Measurements from ENCODE around the gene TOMM22.

The TOMM22 gene

GRCh38 chr22:38715852-38716251, 34.1 kb downstream of the TOMM22 start:
- no peak for DNase-seq

- DNase-seq: no peak
Measured at GRCh38 chr22:38716271-38716670, 34.5 kb downstream of the TOMM22 start.

DNA sequence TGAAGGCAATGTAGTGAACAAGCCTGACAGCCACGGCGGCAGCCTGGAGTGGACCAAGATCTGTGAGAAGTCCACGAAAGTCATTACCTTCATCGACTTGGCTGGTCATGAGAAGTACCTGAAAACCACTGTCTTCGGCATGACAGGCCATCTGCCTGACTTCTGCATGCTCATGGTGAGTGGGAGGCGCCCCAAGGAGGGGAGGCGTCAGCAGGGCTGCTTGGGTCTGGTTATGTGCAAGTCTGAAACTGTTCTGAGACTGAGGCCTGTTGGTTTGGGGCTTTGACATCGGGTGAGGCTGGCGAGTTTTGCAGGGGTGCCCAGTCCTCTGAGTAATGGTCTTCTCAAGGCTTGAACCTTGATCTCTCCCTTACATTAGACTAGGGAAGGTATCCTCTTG, 35.1 kb downstream of the TOMM22 start:
- no peak for DNase-seq

GRCh38 chr22:38717244-38717643, 35.5 kb downstream of the TOMM22 start:
- no peak for DNase-seq

- no peak for DNase-seq
Measured at GRCh38 chr22:38718414-38718813, 36.7 kb downstream of the TOMM22 start.

DNA sequence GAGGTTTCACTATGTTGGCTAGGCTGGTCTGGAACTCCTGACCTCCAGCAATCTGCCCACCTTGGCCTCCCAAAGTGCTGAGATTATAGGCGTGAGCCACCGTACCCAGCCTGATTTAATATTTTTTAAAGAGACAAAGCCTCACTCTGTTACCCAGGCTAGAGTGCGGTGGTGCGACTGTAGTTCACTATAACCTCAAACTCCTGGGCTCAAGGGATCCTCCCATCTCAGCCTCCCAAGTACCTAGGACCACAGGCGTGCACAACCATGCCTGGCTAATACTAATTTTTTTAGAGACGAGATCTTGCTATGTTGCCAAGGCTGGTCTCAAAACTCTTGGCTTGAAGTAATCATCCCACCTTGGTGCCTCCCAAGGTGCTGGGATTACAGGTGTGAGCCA, 37.4 kb downstream of the TOMM22 start:
- DNase-seq: no peak

DNA sequence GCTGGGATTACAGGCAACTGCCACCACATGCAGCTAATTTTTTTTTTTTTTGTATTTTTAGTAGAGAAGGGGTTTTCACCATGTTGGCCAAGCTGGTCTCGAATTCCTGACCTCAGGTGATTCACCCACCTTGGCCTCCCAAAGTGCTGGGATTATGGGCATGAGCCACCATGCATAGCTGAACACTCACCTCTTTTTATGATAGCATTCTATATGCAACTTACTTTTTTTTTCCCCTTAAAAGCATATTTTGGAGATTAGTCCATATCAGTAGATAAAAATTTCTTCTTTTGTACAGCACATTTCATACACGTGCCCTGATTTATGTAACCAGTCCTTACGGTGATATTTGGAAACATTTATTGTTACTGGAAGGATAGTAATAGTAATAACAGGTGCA, 38.6 kb downstream of the TOMM22 start:
- no peak for DNase-seq

- no peak for DNase-seq
Measured at GRCh38 chr22:38721551-38721950, 39.8 kb downstream of the TOMM22 start.

- no peak for DNase-seq
Measured at GRCh38 chr22:38724176-38724575, 42.4 kb downstream of the TOMM22 start.

DNA sequence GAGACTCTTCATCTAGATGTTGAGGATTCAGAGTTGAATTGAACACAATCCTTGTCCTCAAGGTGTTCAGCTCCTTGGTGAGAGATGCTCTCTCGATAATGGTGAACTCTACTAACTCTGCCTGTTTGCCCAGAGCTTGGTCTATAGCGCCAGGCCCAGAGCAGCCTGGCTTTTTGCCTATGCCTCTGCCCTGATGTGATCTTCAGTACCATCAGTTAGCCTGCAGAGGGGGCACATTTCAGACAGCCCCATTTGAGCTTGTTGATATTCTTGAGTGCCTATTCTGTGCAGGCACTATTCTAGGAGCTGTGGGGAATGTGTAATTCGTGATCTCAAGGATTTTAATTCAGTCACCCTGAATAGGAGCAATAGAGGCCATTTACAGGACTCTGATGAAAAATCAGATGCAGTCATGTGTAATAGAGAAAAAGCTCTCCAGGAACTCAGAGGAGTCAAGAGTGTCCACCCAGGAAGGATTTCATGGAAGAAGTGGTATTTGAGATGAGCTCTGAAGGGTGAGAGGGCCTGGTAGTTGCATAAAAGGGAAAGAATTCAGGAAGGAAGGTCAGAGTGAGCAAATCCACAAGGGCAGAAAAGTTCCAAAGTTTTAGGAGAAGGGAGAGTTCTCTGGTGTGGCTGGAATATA, 43.3 kb downstream of the TOMM22 start:
- peak; percentile 38 for DNase-seq

GRCh38 chr22:38725900-38726655, 44.3 kb downstream of the TOMM22 start:
- no peak for DNase-seq

DNA sequence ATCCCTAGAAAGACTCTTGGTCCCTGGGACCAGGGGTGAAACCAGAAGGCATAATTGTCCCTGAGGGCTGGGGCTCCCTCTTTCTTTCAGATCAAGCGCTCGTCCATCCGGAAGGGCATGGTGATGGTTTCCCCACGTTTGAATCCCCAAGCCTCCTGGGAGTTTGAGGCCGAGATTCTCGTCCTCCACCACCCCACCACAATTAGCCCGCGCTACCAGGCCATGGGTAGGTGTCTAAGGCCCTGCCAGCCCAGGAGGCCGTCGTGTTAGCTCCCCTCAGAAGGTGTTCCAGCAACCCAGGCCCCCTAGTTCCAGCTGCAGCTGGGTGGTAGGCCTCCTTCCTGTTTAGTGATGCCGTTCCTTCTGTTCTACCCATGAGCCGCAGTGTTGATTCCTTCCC, 45.4 kb downstream of the TOMM22 start:
- no peak for DNase-seq

GRCh38 chr22:38727530-38728451, 46.0 kb downstream of the TOMM22 start:
- DNase-seq: no peak

- no peak for DNase-seq
Measured at GRCh38 chr22:38728871-38729796, 47.4 kb downstream of the TOMM22 start.

DNA sequence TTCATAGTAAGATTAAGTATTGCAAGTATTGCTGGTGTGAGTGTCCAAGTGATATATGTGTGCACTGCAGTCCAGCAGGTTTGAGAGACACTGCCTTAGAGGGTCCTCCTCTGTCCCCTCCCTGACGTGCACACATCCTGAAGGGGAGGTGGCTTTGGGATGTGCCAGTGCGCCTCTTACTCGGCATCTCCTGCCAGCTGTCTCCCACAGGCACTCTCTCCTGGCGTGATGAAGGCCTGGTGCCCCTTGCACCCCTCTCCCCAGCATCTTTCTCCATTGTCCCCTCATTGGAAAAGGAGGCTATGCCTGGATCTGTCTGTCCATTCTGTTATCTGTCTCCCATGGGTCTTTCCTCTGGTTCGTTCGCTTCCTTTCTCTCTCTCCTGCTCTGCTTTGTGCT, 48.2 kb downstream of the TOMM22 start:
- DNase-seq: no peak

GRCh38 chr22:38730411-38730871, 48.7 kb downstream of the TOMM22 start:
- DNase-seq: no peak

- DNase-seq: no peak
Measured at GRCh38 chr22:38731703-38732161, 50.0 kb downstream of the TOMM22 start.

DNA sequence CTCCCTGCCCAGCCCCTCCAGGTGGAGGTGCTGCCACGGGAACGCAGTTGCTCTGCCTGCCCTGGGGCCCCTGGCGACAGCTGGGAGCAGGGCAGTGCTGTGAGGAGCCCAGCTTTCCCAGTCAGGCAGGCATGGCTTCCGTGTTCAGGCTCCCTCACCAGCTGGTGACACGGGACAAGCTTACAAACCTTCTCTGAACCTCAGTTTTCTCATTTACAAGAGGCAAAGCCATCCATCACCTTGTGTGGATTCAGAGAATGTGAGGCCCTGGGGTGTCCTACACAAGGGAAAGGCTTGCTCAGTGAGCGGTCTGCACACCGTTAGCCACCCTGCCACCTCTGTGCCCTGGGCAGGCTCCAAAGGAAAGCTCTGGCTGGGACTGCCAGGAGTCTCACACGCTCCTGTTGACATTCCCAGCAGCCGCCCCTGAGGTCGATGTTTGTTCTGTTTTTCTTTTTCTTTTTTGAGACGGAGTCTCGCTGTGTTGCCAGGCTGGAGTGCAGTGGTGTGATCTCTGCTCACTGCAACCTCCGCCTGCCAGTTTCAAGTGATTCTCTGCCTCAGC, 50.6 kb downstream of the TOMM22 start:
- no peak for DNase-seq

GRCh38 chr22:38733329-38733723, 51.6 kb downstream of the TOMM22 start:
- peak; percentile 64 for DNase-seq

DNA sequence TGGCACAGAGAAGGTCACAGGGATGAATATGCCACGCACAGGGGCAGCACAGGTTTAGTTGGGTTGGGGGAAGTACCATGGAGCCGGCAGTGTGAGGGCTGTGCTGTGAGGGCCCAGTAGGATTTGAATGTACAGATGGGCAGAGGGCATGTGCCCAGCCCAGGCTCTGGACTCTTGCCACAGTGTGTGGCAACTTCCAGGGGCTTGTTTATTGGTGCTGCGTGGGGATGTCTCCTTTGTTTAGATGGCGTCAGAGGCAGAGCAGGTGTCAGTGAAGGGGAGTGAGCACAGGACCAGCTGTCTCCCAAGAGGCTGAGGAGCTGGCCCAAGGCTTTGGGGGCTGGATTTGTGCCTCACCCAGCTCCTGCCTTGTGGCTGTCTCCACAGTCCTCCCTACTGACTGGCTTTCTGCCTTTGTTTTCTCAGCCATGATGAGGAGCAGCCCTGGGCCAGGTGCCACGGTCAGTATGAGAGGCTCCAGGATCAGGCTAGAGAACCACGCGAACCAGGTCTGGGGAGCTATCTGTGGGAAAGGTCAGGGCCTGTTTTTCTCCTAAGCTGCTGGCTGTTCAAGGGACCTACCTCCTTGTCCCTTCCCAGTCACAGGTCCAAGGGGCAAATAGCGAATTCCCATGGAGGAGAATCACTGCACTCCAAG, 52.1 kb downstream of the TOMM22 start:
- no peak for DNase-seq

- DNase-seq: no peak
Measured at GRCh38 chr22:38734421-38735100, 52.8 kb downstream of the TOMM22 start.
